IMR-90 (cell line): ENCODE data around the gene ODAD3. TPM values are rescaled to one million over a fixed set of nuclear protein-coding genes. Genes with fewer than 3 reads are reported as not detected.

Source experiments
- ATAC-seq: fragments of 200-7000 bp; cut with Tn5 transposase; 2 replicates; pipeline ENCODE4 v1.9.1; 2020; ENCODE audit warnings: low read depth, mild to moderate bottlenecking, moderate library complexity
- BruUV-seq: library from RNA; stranded (reverse); fragments of 400-500 nt; replicated peaks from 2 replicates; lab custom pipeline; 2021; lab: Mats Ljungman, UMichigan
- CTCF ChIA-PET: fragments of 300-600 bp; formaldehyde crosslinking; extraction: SDS; loops from one replicate; lab custom pipeline; 2021; ENCODE audit warnings: antibody characterized with exemption; lab: Yijun Ruan, JAX
- POLR2A ChIA-PET: fragments of 300-600 bp; sonication (Branson Sonifier 250); formaldehyde crosslinking; loops from one replicate; lab custom pipeline; 2022; ENCODE audit warnings: antibody characterized with exemption; ENCODE audit not compliant: unreplicated experiment; lab: Charles Lee
- DNase-seq: peaks from one replicate; pipeline ENCODE4 v3.0.0; 2013
- H2AFZ ChIP-seq: replicated peaks from 2 replicates; pipeline ENCODE3; 2013; ENCODE audit warnings: low read length, mild to moderate bottlenecking; ENCODE audit not compliant: poor library complexity
- H2AK5ac ChIP-seq: 2 replicates; pipeline ENCODE4 v1.6.1; 2013; ENCODE audit warnings: low read depth, low read length, inconsistent platforms
- H2AK9ac ChIP-seq: replicated peaks from 2 replicates; pipeline ENCODE3; 2013; ENCODE audit warnings: mild to moderate bottlenecking, low read depth, low read length, moderate library complexity; ENCODE audit not compliant: poor library complexity
- H2BK120ac ChIP-seq: 2 replicates; pipeline ENCODE4 v1.6.1; 2013; ENCODE audit warnings: low read depth, low read length, inconsistent platforms
- H2BK15ac ChIP-seq: 3 replicates; pipeline ENCODE4 v1.6.1; 2013; ENCODE audit warnings: low read depth, low read length, inconsistent platforms
- H2BK20ac ChIP-seq: 2 replicates; pipeline ENCODE4 v1.6.1; 2013; ENCODE audit warnings: low read depth, mild to moderate bottlenecking, inconsistent platforms, low read length, moderate library complexity
- H2BK5ac ChIP-seq: 2 replicates; pipeline ENCODE4 v1.6.1; 2013; ENCODE audit warnings: mild to moderate bottlenecking, low read depth, low read length, inconsistent platforms; ENCODE audit not compliant: poor library complexity, severe bottlenecking
- H3K14ac ChIP-seq: replicated peaks from 2 replicates; pipeline ENCODE4 v1.6.1; 2013; ENCODE audit warnings: low read depth, low read length, inconsistent platforms
- H3K18ac ChIP-seq: 2 replicates; pipeline ENCODE4 v1.6.1; 2013; ENCODE audit warnings: low read depth, low read length, control low read depth
- H3K23ac ChIP-seq: 2 replicates; pipeline ENCODE4 v1.6.1; 2013; ENCODE audit warnings: low read depth, low read length, inconsistent platforms
- H3K27ac ChIP-seq: 2 replicates; pipeline ENCODE4 v1.5.1; 2013; ENCODE audit warnings: mild to moderate bottlenecking, control low read depth, low read length; ENCODE audit not compliant: insufficient read depth
- H3K27me3 ChIP-seq: 2 replicates; pipeline ENCODE4 v1.6.1; 2013; ENCODE audit warnings: low read length; ENCODE audit not compliant: control insufficient read depth, insufficient read depth
- H3K36me3 ChIP-seq: 2 replicates; pipeline ENCODE4 v1.6.1; 2013; ENCODE audit warnings: low read length, mixed read lengths; ENCODE audit not compliant: control insufficient read depth, insufficient read depth
- H3K4ac ChIP-seq: 2 replicates; pipeline ENCODE4 v1.6.1; 2013; ENCODE audit warnings: low read depth, low read length, inconsistent platforms
- H3K4me1 ChIP-seq: 2 replicates; pipeline ENCODE4 v1.6.1; 2013; ENCODE audit warnings: low read length, mixed read lengths; ENCODE audit not compliant: control insufficient read depth, insufficient read depth
- H3K4me2 ChIP-seq: 2 replicates; pipeline ENCODE4 v1.6.1; 2013; ENCODE audit warnings: low read depth, mild to moderate bottlenecking, control low read depth, low read length, moderate library complexity
- H3K4me3 ChIP-seq: 2 replicates; pipeline ENCODE4 v1.5.1; 2013; ENCODE audit warnings: low read depth, mild to moderate bottlenecking, control low read depth, low read length, moderate library complexity; ENCODE audit not compliant: insufficient read depth
- H3K56ac ChIP-seq: 2 replicates; pipeline ENCODE4 v1.6.1; 2013; ENCODE audit warnings: low read length, inconsistent platforms; ENCODE audit not compliant: insufficient read depth; ENCODE audit errors: extremely low read depth
- H3K79me1 ChIP-seq, 2 experiments: 2 replicates each; pipeline ENCODE4 v1.6.1; 2013; ENCODE audit warnings: low read length in 2 of 2, inconsistent platforms in 1 of 2, low read depth in 1 of 2
- H3K9ac ChIP-seq: 2 replicates; pipeline ENCODE4 v1.6.1; 2013; ENCODE audit warnings: low read depth, low read length, control low read depth
- H3K9me1 ChIP-seq: 2 replicates; pipeline ENCODE4 v1.6.1; 2013; ENCODE audit warnings: low read length, inconsistent platforms; ENCODE audit not compliant: insufficient read depth
- H3K9me3 ChIP-seq: 2 replicates; pipeline ENCODE4 v1.6.1; 2013; ENCODE audit warnings: low read length; ENCODE audit not compliant: control insufficient read depth, insufficient read depth
- H4K20me1 ChIP-seq: 2 replicates; pipeline ENCODE4 v1.6.1; 2013; ENCODE audit warnings: low read length, inconsistent platforms; ENCODE audit not compliant: insufficient read depth
- H4K5ac ChIP-seq: 2 replicates; pipeline ENCODE4 v1.6.1; 2013; ENCODE audit warnings: mild to moderate bottlenecking, low read depth, low read length, control low read depth
- H4K8ac ChIP-seq, 2 experiments: 2 replicates each; pipeline ENCODE4 v1.6.1; 2013; ENCODE audit warnings: low read depth in 2 of 2, low read length in 2 of 2, control low read depth in 1 of 2, inconsistent platforms in 1 of 2
- H4K91ac ChIP-seq: 2 replicates; pipeline ENCODE4 v1.6.1; 2013; ENCODE audit warnings: low read depth, low read length, inconsistent platforms; ENCODE audit not compliant: insufficient read depth
- BHLHE40 ChIP-seq: fragments of 150-350 bp; IDR thresholded peaks from 2 replicates; pipeline ENCODE4 v1.6.1; 2016; ENCODE audit warnings: mild to moderate bottlenecking, low read depth, low read length
- CEBPB ChIP-seq: IDR thresholded peaks from 2 replicates; pipeline ENCODE4 v1.6.1; 2012; ENCODE audit warnings: low read depth, low read length, improper control_type of control experiment
- CHD1 ChIP-seq: IDR thresholded peaks from 2 replicates; pipeline ENCODE4 v1.6.1; 2012; ENCODE audit warnings: low read depth, low read length, improper control_type of control experiment
- CTCF ChIP-seq: conservative IDR thresholded peaks from 2 replicates; pipeline ENCODE4 v1.5.1; 2012; ENCODE audit warnings: mild to moderate bottlenecking, low read depth, low read length, improper control_type of control experiment
- MAFK ChIP-seq: IDR thresholded peaks from 2 replicates; pipeline ENCODE4 v1.6.1; 2012; ENCODE audit warnings: low read depth, low read length, improper control_type of control experiment
- MAZ ChIP-seq: IDR thresholded peaks from 2 replicates; pipeline ENCODE4 v1.6.1; 2012; ENCODE audit warnings: low read depth, mild to moderate bottlenecking, low read length, improper control_type of control experiment, moderate library complexity, borderline replicate concordance
- POLR2A ChIP-seq: IDR thresholded peaks from 2 replicates; pipeline ENCODE4 v1.6.1; 2012; ENCODE audit warnings: mild to moderate bottlenecking, low read depth, low read length
- RCOR1 ChIP-seq: IDR thresholded peaks from 2 replicates; pipeline ENCODE4 v1.6.1; 2012; ENCODE audit warnings: mild to moderate bottlenecking, low read length, improper control_type of control experiment; ENCODE audit not compliant: insufficient replicate concordance
- SMC3 ChIP-seq: fragments of 150-350 bp; IDR thresholded peaks from 2 replicates; pipeline ENCODE4 v1.6.1; 2016; ENCODE audit warnings: low read depth, mild to moderate bottlenecking, antibody characterized with exemption, low read length, moderate library complexity
- USF2 ChIP-seq: fragments of 150-350 bp; IDR thresholded peaks from 2 replicates; pipeline ENCODE4 v1.6.1; 2017; ENCODE audit warnings: mild to moderate bottlenecking, antibody characterized with exemption, low read length, low read depth
- WGBS, 2 experiments: methylation state at CpG; one replicate each; pipeline versions ENCODE4 v1.1.5 to v1.1.7; 2013; ENCODE audit warnings: missing lambda C conversion rate in 2 of 2; ENCODE audit not compliant: insufficient read length in 1 of 2; ENCODE audit errors: extremely low coverage in 2 of 2; 5-methylcytosine and 5-hydroxymethylcytosine counted together
- dilution Hi-C: fragments of 300-500 bp; cut with HindIII; formaldehyde crosslinking; loops from one replicate; pipeline ENCODE4 v1.14.3; 2018; ENCODE audit warnings: low sequenced_read_pairs; ENCODE audit not compliant: unreplicated experiment
- in situ Hi-C: fragments of 300-500 bp; cut with MboI; formaldehyde crosslinking; loops from 3 replicates; pipeline ENCODE4 v1.14.3; 2019; ENCODE audit warnings: low sequenced_read_pairs, inconsistent platforms, mixed read lengths
- intact Hi-C: fragments of 100-400 bp; cut with micrococcal nuclease; formaldehyde crosslinking; loops from 2 replicates; pipeline ENCODE4 v1.10.0; 2022
- polyA plus RNA-seq, 3 experiments: library from polyadenylated mRNA; depleted of rRNA; stranded (reverse); fragments of >200 nt; gene quantifications; 2 replicates each; pipeline ENCODE4 v1.2.3, GENCODE V29; 2012; ENCODE audit warnings: low replicate concordance in 1 of 3
- total RNA-seq: library from RNA; depleted of rRNA; stranded (reverse); fragments of >200 nt; gene quantifications from 2 replicates; pipeline ENCODE4 v1.2.3, GENCODE V29; 2012
- TF ChIP-seq, protein P1 (sequence below): fragments of 150-350 bp; IDR thresholded peaks from 2 replicates; pipeline ENCODE4 v1.6.1; 2016; ENCODE audit warnings: low read depth, mild to moderate bottlenecking, low read length, moderate library complexity, borderline replicate concordance

ODAD3 gene
- total and polyA plus RNA-seq, 2 of the 4 experiments (the other 2 are of a cell fraction) = under 0.01 to 0.44 TPM

DNA sequence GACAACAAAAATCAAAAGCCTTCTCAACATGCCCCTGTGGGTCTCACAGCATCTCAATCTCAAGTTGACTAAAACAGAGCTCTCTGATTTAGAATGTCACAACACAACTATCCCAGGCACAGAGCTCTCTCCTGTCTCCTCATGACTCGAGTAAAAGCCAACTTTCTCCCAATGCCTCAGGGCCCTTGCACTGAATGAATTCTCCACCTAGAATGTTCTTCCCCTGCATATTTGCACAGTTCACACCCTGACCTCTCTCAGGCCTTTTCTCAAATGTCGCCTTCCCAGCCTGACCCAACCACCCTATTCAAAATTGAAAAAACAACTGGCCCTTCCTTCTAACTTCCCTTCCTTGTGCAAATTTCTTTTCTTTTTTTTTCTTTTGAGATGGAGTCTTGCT, 64.2 kb downstream of the ODAD3 start:
- Histone ChIP-seq H3K9me1 (peaks cover 14% of the 10 kb centered on the region), H3K4me2 (no peak overlapping the region), H3K56ac (no peak overlapping the region), H2BK15ac (no peak overlapping the region), H4K8ac (no peak overlapping the region), H2AFZ (no peak overlapping the region), H3K9ac (no peak overlapping the region), H2AK9ac (no peak overlapping the region), H3K9me3 (no peaks in the 10 kb centered on the region), H3K18ac (no peak overlapping the region), H2BK5ac (no peak overlapping the region), H3K4me3 (no peak overlapping the region), H2BK20ac (no peak overlapping the region), H3K36me3 (peaks cover 5% of the 10 kb centered on the region), H3K27me3 (no peaks in the 10 kb centered on the region), H2BK120ac (no peak overlapping the region), H3K27ac (no peak overlapping the region), H3K4me1 (peaks cover 5% of the 10 kb centered on the region), H3K4ac (no peak overlapping the region), H4K91ac (no peak overlapping the region), H3K23ac (no peak overlapping the region), H4K20me1 (peaks cover 2% of the 10 kb centered on the region; the same call in 1 of the 2 replicates), H2AK5ac (no peak overlapping the region), H3K79me1 (peaks cover 0 to 14% of the 10 kb centered on the region in 2 experiments; a peak in 2 of 4 replicates), H3K14ac (no peak overlapping the region), H4K5ac (no peak overlapping the region)
- intact Hi-C loops = no loop called here
- no TSS peak for BruUV-seq
- dilution Hi-C loops = no loop called here
- DNase-seq (no peak), ATAC-seq (no peak)
- in situ Hi-C loops = no loop called here
- ChIA-PET CTCF (no interaction called here), POLR2A (interaction anchor here (0.5 kb wide), 1 partner anchor 82 kb away, joined by 12 read pairs; no protein-coding TSS in a partner anchor)
- no peak for TF ChIP-seq MAFK
- TF ChIP-seq RCOR1 = no peak
- no peak for TF ChIP-seq MAZ
- TF ChIP-seq POLR2A = no peak
- no peak for TF ChIP-seq CEBPB
- TF ChIP-seq CTCF = no peak
- TF ChIP-seq SMC3 = no peak
- TF ChIP-seq USF2 = no peak
- TF ChIP-seq CHD1 = no peak
- TF ChIP-seq, protein P1, sequence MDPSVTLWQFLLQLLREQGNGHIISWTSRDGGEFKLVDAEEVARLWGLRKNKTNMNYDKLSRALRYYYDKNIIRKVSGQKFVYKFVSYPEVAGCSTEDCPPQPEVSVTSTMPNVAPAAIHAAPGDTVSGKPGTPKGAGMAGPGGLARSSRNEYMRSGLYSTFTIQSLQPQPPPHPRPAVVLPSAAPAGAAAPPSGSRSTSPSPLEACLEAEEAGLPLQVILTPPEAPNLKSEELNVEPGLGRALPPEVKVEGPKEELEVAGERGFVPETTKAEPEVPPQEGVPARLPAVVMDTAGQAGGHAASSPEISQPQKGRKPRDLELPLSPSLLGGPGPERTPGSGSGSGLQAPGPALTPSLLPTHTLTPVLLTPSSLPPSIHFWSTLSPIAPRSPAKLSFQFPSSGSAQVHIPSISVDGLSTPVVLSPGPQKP = no peak
- TF ChIP-seq BHLHE40 = no peak
- WGBS, 2 experiments = 82% methylated on average over 2 of the region's 2 CpGs; no CpG with 5 or more reads in 1 of the 2 experiments
